Adrenal gland (tissue), 12 donors: ENCODE results near the gene DEPDC1B. TPM values are rescaled to one million over a fixed set of nuclear protein-coding genes. Genes with fewer than 3 reads are reported as not detected.

Experiments
- DNase-seq, 7 donors: peaks; one replicate each; pipeline ENCODE4 v3.0.0-alpha.2; 2019 to 2020
- H3K27ac ChIP-seq, 5 donors: fragments of 200-600 bp; sonication (generic) in 4 of 5; 1 replicate in 3 of 5; 2 replicates in 2 of 5; pipeline versions ENCODE4 v1.5.1 to v1.8.0; 2016 to 2020; ENCODE audit warnings: mild to moderate bottlenecking in 1 of 5
- H3K27me3 ChIP-seq: fragments of 200-600 bp; 2 replicates; pipeline ENCODE4 v1.8.0; 2021
- H3K36me3 ChIP-seq, 2 donors: fragments of 200-600 bp; replicated peaks in 1 of 2; 1 replicate in 1 of 2; 2 replicates in 1 of 2; pipeline versions ENCODE4 v1.5.1 to v1.8.0; 2018 to 2022
- H3K4me1 ChIP-seq, 2 donors: fragments of 200-600 bp; replicated peaks in 1 of 2; 1 replicate in 1 of 2; 2 replicates in 1 of 2; pipeline versions ENCODE4 v1.5.1 to v1.8.0; 2018 to 2021
- H3K4me3 ChIP-seq, 4 donors: fragments of 200-600 bp; sonication (generic) in 3 of 4; one replicate each; pipeline ENCODE4 v1.5.1; 2016 to 2018
- H3K9me3 ChIP-seq, 3 donors: fragments of 200-600 bp; sonication (generic) in 1 of 3; replicated peaks in 1 of 3; 1 replicate in 2 of 3; 2 replicates in 1 of 3; pipeline versions ENCODE4 v1.5.1 to v1.8.0; 2016 to 2021
- CTCF ChIP-seq, 6 experiments: fragments of 450-650 bp in 4 of 6; fragments of 200-600 bp in 2 of 6; sonication (generic) in 1 of 6; IDR thresholded peaks; 1 replicate in 5 of 6; 2 replicates in 1 of 6; pipeline versions ENCODE4 v1.5.1 to v1.8.0; 2016 to 2021; ENCODE audit warnings: antibody characterized with exemption in 6 of 6, mild to moderate bottlenecking in 2 of 6, moderate library complexity in 1 of 6
- POLR2A ChIP-seq, 2 donors: fragments of 450-650 bp; IDR thresholded peaks; one replicate each; pipeline ENCODE4 v1.6.1; 2017; ENCODE audit warnings: antibody characterized with exemption in 2 of 2, mild to moderate bottlenecking in 2 of 2, moderate library complexity in 1 of 2
- WGBS, 4 donors: extraction: QIAGEN DNeasy Blood & Tissue Kit in 2 of 4; methylation state at CpG; one replicate each; pipeline versions ENCODE4 v1.1.5 to v1.1.7; 2013 to 2017; 5-methylcytosine and 5-hydroxymethylcytosine counted together
- intact Hi-C, 2 donors: fragments of 100-400 bp; cut with DNase I; formaldehyde crosslinking; loops; one replicate each; pipeline versions ENCODE4 v1.14.1 to v1.15.0; 2022 to 2023
- polyA plus RNA-seq, 3 donors: library from polyadenylated mRNA; stranded (reverse); fragments of 200-250 nt in 2 of 3; fragments of 350-450 nt in 1 of 3; fragmentation: Illumina TruSeq in 1 of 3; extraction: RNeasy Lipid Tissue Mini Kit (QIAGEN cat#74804) in 1 of 3; gene quantifications; one replicate each; pipeline ENCODE4 v1.2.3, GENCODE V29; 2013 to 2014
- total RNA-seq, 9 donors: library from RNA; depleted of rRNA in 4 of 9; stranded (reverse); fragments of >200 nt in 4 of 9; fragments of 120-200 nt in 1 of 9; fragmentation: NEBNext Ultra II Directional in 1 of 9; extraction: Animal tissue kit (Norgen Biotek cat#: 25700) in 1 of 9; gene quantifications; one replicate each; pipeline versions ENCODE4 v1.1.0 to v1.2.4, GENCODE V29; 2013 to 2023
- donor health status: healthy with polysubstance abuse.
- donor health status: Bipolar disorder and iron deficiency.
- donor health status: DM: yes; HTN: yes; CAD: no.
- donor health status: DM: no; HTN: no; CAD: no.
- donor health status: DM: no; HTN: no; CAD: no.
- donor health status: DM: yes; HTN: yes; CAD: no.

Gene DEPDC1B
- total and polyA plus RNA-seq, 12 donors, result 0.08 to 7.0 (median 0.36) TPM; not detected in 1

- no peaks in the 10 kb centered on the region for H3K27me3 ChIP-seq
- intact Hi-C loops, result no loop called here
- H3K36me3 ChIP-seq, result no peaks in the 10 kb centered on the region
- no peak overlapping the region for H3K4me3 ChIP-seq
- DNase-seq, result no peak
- TF ChIP-seq POLR2A (IDR thresholded peaks at IDR 0.05) (no peak), CTCF (IDR thresholded peaks at IDR 0.05) (peak in 2 of 6 experiments; percentile 12 to 19)
- no peaks in the 10 kb centered on the region for H3K9me3 ChIP-seq
- H3K4me1 ChIP-seq, result no peaks in the 10 kb centered on the region
- 81 to 99% (median 93%) methylated on average over 1 of the region's 1 CpG for WGBS, 4 donors
- H3K27ac ChIP-seq, result no peak overlapping the region
These were observed 113.6 kb downstream of the DEPDC1B start for GRCh38 chr5:60586307-60586901.

- WGBS, 4 donors, result 87 to 96% (median 91%) methylated on average over 5 of the region's 5 CpGs
- H3K36me3 ChIP-seq, result no peaks in the 10 kb centered on the region
- DNase-seq, result no peak
- no peak overlapping the region for H3K27ac ChIP-seq
- no peaks in the 10 kb centered on the region for H3K27me3 ChIP-seq
- intact Hi-C loops, result no loop called here
- TF ChIP-seq CTCF (IDR thresholded peaks at IDR 0.05) (no peak), POLR2A (IDR thresholded peaks at IDR 0.05) (no peak)
- no peak overlapping the region for H3K4me3 ChIP-seq
- H3K9me3 ChIP-seq, result no peaks in the 10 kb centered on the region
- no peaks in the 10 kb centered on the region for H3K4me1 ChIP-seq
These were observed 114.3 kb downstream of the DEPDC1B start for GRCh38 chr5:60585618-60586017.

- WGBS, 4 donors, result 92 to 97% (median 95%) methylated on average over 2 of the region's 2 CpGs
- DNase-seq, result no peak
- intact Hi-C loops, result no loop called here
These were observed 115.7 kb downstream of the DEPDC1B start for GRCh38 chr5:60584304-60584703.

GRCh38 chr5:60583616-60584015 lies 116.3 kb downstream of the DEPDC1B start:
- no peak for TF ChIP-seq POLR2A (IDR thresholded peaks at IDR 0.05)
- Histone ChIP-seq H3K9me3 (no peaks in the 10 kb centered on the region), H3K27me3 (no peaks in the 10 kb centered on the region), H3K4me1 (no peaks in the 10 kb centered on the region), H3K4me3 (no peak overlapping the region), H3K27ac (no peak overlapping the region), H3K36me3 (no peaks in the 10 kb centered on the region)
- DNase-seq, result no peak
- intact Hi-C loops, result no loop called here

More at GRCh38 chr5:60584304-60584703, 115.7 kb downstream of the DEPDC1B start:
- H3K36me3 ChIP-seq, result no peaks in the 10 kb centered on the region
- no peaks in the 10 kb centered on the region for H3K27me3 ChIP-seq
- no peak overlapping the region for H3K27ac ChIP-seq
- no peak overlapping the region for H3K4me3 ChIP-seq
- H3K4me1 ChIP-seq, result no peaks in the 10 kb centered on the region
- TF ChIP-seq POLR2A (IDR thresholded peaks at IDR 0.05), result no peak
- TF ChIP-seq CTCF (IDR thresholded peaks at IDR 0.05), result no peak
- H3K9me3 ChIP-seq, result no peaks in the 10 kb centered on the region

GRCh38 chr5:60578315-60578714 lies 121.7 kb downstream of the DEPDC1B start:
- TF ChIP-seq CTCF (IDR thresholded peaks at IDR 0.05), result no peak
- no peak for TF ChIP-seq POLR2A (IDR thresholded peaks at IDR 0.05)
- Histone ChIP-seq H3K27ac (no peak overlapping the region), H3K9me3 (no peaks in the 10 kb centered on the region), H3K36me3 (no peaks in the 10 kb centered on the region), H3K27me3 (no peaks in the 10 kb centered on the region), H3K4me3 (no peak overlapping the region), H3K4me1 (no peaks in the 10 kb centered on the region)
- WGBS, 4 donors, result 78 to 89% (median 82%) methylated on average over 3 of the region's 3 CpGs
- DNase-seq, result no peak
- intact Hi-C loops, result no loop called here
